HEK293T (cell line): Measurements from ENCODE around the gene GRIK2.

ENCODE experiments used
- CTCF ChIA-PET: fragments of 350-600 bp; formaldehyde crosslinking; extraction: SDS; loops from one replicate; lab custom pipeline; 2021; ENCODE audit warnings: antibody characterized with exemption, inconsistent platforms; lab: Yijun Ruan, JAX
- POLR2A ChIA-PET: fragments of 350-600 bp; formaldehyde crosslinking; extraction: SDS; loops from one replicate; lab custom pipeline; 2020; ENCODE audit warnings: antibody characterized with exemption, inconsistent platforms; lab: Yijun Ruan, JAX
- DNase-seq: peaks from one replicate; pipeline ENCODE4 v3.0.0; 2012; ENCODE audit warnings: mixed read lengths; ENCODE audit errors: extremely low spot score
- ARNT ChIP-seq: fragments of 450-650 bp; IDR thresholded peaks from 2 replicates; pipeline ENCODE4 v1.6.1; 2017; ENCODE audit warnings: mild to moderate bottlenecking
- BHLHE40 ChIP-seq: fragments of 450-650 bp; IDR thresholded peaks from 2 replicates; pipeline ENCODE4 v1.6.1; 2016; ENCODE audit warnings: mild to moderate bottlenecking, moderate library complexity, borderline replicate concordance
- CTBP1 ChIP-seq: fragments of 450-650 bp; IDR thresholded peaks from 2 replicates; pipeline ENCODE4 v1.6.1; 2016; ENCODE audit warnings: borderline replicate concordance
- ELF4 ChIP-seq: fragments of 450-650 bp; IDR thresholded peaks from 2 replicates; pipeline ENCODE4 v1.6.1; 2017; ENCODE audit warnings: antibody characterized with exemption
- FOXA1 ChIP-seq: fragments of 450-650 bp; IDR thresholded peaks from 2 replicates; pipeline ENCODE4 v1.6.1; 2016; ENCODE audit warnings: mild to moderate bottlenecking
- FOXK2 ChIP-seq: fragments of 450-650 bp; IDR thresholded peaks from 2 replicates; pipeline ENCODE4 v1.6.1; 2016; ENCODE audit warnings: mild to moderate bottlenecking
- FOXM1 ChIP-seq: fragments of 450-650 bp; IDR thresholded peaks from 2 replicates; pipeline ENCODE4 v1.6.1; 2017; ENCODE audit warnings: mild to moderate bottlenecking, borderline replicate concordance
- HDGF ChIP-seq: fragments of 450-650 bp; IDR thresholded peaks from 2 replicates; pipeline ENCODE4 v1.6.1; 2017; ENCODE audit warnings: antibody characterized with exemption, borderline replicate concordance
- L3MBTL2 ChIP-seq: fragments of 450-650 bp; conservative IDR thresholded peaks from 2 replicates; pipeline ENCODE4 v1.6.1; 2016; ENCODE audit warnings: mild to moderate bottlenecking
- LEF1 ChIP-seq: fragments of 450-650 bp; IDR thresholded peaks from 2 replicates; pipeline ENCODE4 v1.6.1; 2017; ENCODE audit warnings: mild to moderate bottlenecking, borderline replicate concordance
- NFRKB ChIP-seq: fragments of 450-650 bp; IDR thresholded peaks from 2 replicates; pipeline ENCODE4 v1.6.1; 2016; ENCODE audit warnings: mild to moderate bottlenecking, moderate library complexity
- PKNOX1 ChIP-seq: fragments of 450-650 bp; IDR thresholded peaks from 2 replicates; pipeline ENCODE4 v1.6.1; 2016
- SP1 ChIP-seq: fragments of 450-650 bp; IDR thresholded peaks from 2 replicates; pipeline ENCODE4 v1.6.1; 2017
- SUZ12 ChIP-seq: fragments of 450-650 bp; IDR thresholded peaks from 2 replicates; pipeline ENCODE4 v1.6.1; 2016; ENCODE audit warnings: mild to moderate bottlenecking
- TARDBP ChIP-seq: fragments of 450-650 bp; IDR thresholded peaks from 2 replicates; pipeline ENCODE4 v1.6.1; 2016
- ZNF384 ChIP-seq: fragments of 450-650 bp; IDR thresholded peaks from 2 replicates; pipeline ENCODE4 v1.6.1; 2016

GRIK2 gene

DNA sequence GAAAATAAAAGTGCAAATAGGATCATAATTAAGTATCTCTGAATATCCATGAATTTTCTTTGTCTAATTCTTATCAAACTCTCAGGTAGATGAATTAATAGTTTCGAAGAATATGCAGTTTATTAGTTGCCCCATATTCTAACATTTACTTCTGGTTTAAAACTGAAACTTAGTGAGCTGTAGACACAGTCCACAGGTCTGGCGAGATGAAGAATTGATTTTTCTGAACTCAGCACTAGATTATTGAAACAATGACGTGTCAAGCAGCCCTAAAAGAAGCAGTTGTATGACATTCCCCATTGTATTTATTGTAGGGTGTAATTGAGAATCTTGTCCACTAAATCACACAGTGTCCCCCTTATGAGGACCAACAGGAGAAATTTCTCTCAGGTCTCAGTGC lies 407.1 kb downstream of the GRIK2 start:
- ChIA-PET POLR2A (no interaction called here), CTCF (no interaction called here)
- no peak for DNase-seq
- TF ChIP-seq L3MBTL2 (no peak), FOXM1 (no peak), BHLHE40 (no peak), PKNOX1 (no peak), NFRKB (no peak), TARDBP (no peak), HDGF (no peak), LEF1 (no peak), FOXK2 (no peak)

DNA sequence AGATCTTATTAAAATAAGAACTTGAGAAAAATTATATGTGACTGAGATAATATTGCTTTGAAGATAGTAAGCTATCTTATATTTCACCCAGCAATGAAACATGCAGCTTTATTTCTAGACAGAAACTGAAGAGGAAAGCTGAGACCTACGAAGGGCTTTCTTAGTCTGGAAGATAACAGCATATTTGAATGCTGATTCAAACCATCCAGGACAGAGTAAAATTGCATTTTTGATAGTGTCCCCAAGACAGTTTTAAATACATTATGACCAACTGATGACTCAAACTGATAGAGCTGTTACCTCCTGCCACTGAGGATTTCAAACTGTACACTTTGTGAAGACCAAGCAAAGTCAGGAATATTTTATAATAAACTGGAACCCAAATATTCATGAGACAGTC lies 409.6 kb downstream of the GRIK2 start:
- CTCF ChIA-PET = no interaction called here
- no peak for DNase-seq
- TF ChIP-seq BHLHE40 = no peak
- TF ChIP-seq PKNOX1 = no peak
- TF ChIP-seq FOXK2 = no peak
- TF ChIP-seq FOXM1 = no peak
- no peak for TF ChIP-seq ARNT
- TF ChIP-seq L3MBTL2 = no peak
- TF ChIP-seq LEF1 = no peak
- no peak for TF ChIP-seq CTBP1
- no peak for TF ChIP-seq SUZ12
- TF ChIP-seq HDGF = no peak
- TF ChIP-seq SP1 = no peak
- no peak for TF ChIP-seq ELF4
- no peak for TF ChIP-seq NFRKB
- TF ChIP-seq TARDBP = no peak
- TF ChIP-seq FOXA1 = no peak
- no peak for TF ChIP-seq ZNF384
- POLR2A ChIA-PET = no interaction called here

DNA sequence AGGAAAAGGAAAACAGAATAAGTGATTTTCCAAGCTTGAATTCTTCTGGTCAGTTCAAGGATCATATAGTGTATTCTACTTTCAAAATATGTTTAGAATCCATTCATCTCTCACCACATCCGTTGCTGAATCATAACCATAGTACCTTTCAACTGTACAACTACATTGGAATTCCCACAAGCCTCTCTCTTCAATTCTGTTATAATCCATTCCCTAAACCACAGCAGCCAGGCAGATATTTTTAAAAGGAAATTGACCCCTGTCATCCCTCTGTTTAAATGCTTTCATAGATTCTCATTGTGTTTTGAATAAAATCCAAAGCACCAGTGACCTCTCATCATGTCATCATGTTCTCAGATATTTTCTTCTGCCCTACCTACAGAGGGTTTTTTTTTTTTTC lies 412.7 kb downstream of the GRIK2 start:
- CTCF ChIA-PET = no interaction called here
- POLR2A ChIA-PET = no interaction called here
- TF ChIP-seq L3MBTL2 (no peak), NFRKB (no peak), PKNOX1 (no peak), ZNF384 (no peak), TARDBP (no peak), SP1 (no peak), FOXM1 (no peak), ARNT (no peak), BHLHE40 (no peak), SUZ12 (no peak), FOXK2 (no peak)
- DNase-seq = no peak

GRCh38 chr6:101811108-101811507 lies 417.6 kb downstream of the GRIK2 start:
- ChIA-PET POLR2A (no interaction called here), CTCF (no interaction called here)
- no peak for TF ChIP-seq FOXA1
- no peak for TF ChIP-seq TARDBP
- TF ChIP-seq L3MBTL2 = no peak
- DNase-seq = no peak

DNA sequence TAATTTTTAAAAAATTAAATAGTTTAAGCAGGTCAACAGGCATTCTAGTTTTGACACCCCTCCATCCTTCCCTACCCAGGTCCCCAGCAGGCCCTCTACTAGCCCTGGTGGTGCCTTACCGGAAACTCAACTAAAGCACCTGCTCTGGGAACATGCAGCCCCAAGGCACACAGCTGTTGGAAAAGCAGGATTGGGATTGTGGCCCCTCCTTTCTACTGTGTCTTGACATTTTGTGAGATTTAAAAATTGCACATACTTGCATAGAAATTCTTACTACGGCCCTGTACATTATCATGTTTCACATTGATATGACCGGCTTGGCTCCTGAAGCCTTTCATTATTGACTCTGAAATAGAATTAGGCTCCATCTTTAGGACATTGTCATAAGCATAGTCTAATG lies 423.2 kb downstream of the GRIK2 start:
- ChIA-PET POLR2A (no interaction called here), CTCF (no interaction called here)
- DNase-seq = no peak
- TF ChIP-seq TARDBP = no peak
- TF ChIP-seq FOXK2 = no peak
- TF ChIP-seq HDGF = no peak
- TF ChIP-seq ZNF384 = no peak
- TF ChIP-seq FOXM1 = no peak
- TF ChIP-seq FOXA1 = no peak
- no peak for TF ChIP-seq NFRKB
- no peak for TF ChIP-seq SUZ12
- no peak for TF ChIP-seq LEF1
- no peak for TF ChIP-seq L3MBTL2
- TF ChIP-seq ELF4 = no peak

DNA sequence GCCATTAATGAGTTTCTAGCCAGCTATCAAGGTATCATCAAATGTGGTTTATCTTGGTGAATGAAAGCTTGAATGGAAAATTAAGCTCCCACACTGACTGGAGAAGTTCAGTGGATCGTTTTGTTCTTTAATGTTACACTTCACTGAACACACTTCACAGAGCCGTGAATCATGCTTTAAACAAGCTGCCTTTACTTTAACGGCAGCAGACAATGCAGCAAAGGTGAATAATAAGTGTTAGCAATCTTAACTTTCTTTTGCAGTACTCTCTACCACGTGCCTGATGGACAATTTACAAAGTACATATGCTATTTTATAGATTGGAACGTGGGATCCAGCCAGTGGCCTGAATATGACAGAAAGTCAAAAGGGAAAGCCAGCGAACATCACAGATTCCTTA lies 424.5 kb downstream of the GRIK2 start:
- ChIA-PET POLR2A (no interaction called here), CTCF (no interaction called here)
- TF ChIP-seq SP1 (no peak), LEF1 (no peak), ARNT (no peak), ZNF384 (no peak), BHLHE40 (no peak)
- DNase-seq = no peak
